ENCODE data around the gene TMEM201.
A peak's percentile ranks its signal among the peaks of the same experiment; 100 is the strongest.
"Not testable (repeated sequence)": the region's sequence is repeated elsewhere in the genome, so short reads cannot be mapped to it uniquely, and the experiment has no call there.

The TMEM201 gene

GRCh38 chr1:9559673-9560072, 29.0 kb upstream of the TMEM201 start:
- in situ Hi-C loops (cut with MboI; ENCODE audit: low pct_unique_long_range_greater_than_20kb, low sequenced_read_pairs, unreplicated experiment), result loop anchor here (10.0 kb wide), 1 partner anchor 55 kb away; no protein-coding TSS in a partner anchor
- TF ChIP-seq CTCF (IDR thresholded peaks at IDR 0.05; ENCODE audit: extremely low read depth, insufficient read depth, missing control alignments), result no peak
- no peak for DNase-seq (ENCODE audit: low spot score)

- in situ Hi-C loops (cut with MboI; ENCODE audit: low pct_unique_long_range_greater_than_20kb, low sequenced_read_pairs, unreplicated experiment), result loop anchor here (10.0 kb wide), 1 partner anchor 55 kb away; no protein-coding TSS in a partner anchor
- not testable (repeated sequence) for DNase-seq (ENCODE audit: low spot score)
These were observed 28.6 kb upstream of the TMEM201 start for GRCh38 chr1:9560090-9560489.

- TF ChIP-seq CTCF (IDR thresholded peaks at IDR 0.05; ENCODE audit: extremely low read depth, insufficient read depth, missing control alignments), result no peak
These were observed 27.3 kb upstream of the TMEM201 start for GRCh38 chr1:9561429-9561828.

GRCh38 chr1:9569267-9569666, 19.4 kb upstream of the TMEM201 start:
- no peak for DNase-seq (ENCODE audit: low spot score)
- in situ Hi-C loops (cut with MboI; ENCODE audit: low pct_unique_long_range_greater_than_20kb, low sequenced_read_pairs, unreplicated experiment), result loop anchor here (10.0 kb wide), 1 partner anchor 64 kb away; no protein-coding TSS in a partner anchor
- no peak for TF ChIP-seq CTCF (IDR thresholded peaks at IDR 0.05; ENCODE audit: extremely low read depth, insufficient read depth, missing control alignments)

More at GRCh38 chr1:9561429-9561828, 27.3 kb upstream of the TMEM201 start:
- in situ Hi-C loops (cut with MboI; ENCODE audit: low pct_unique_long_range_greater_than_20kb, low sequenced_read_pairs, unreplicated experiment), result loop anchor here (10.0 kb wide), 1 partner anchor 57 kb away; no protein-coding TSS in a partner anchor
- no peak for DNase-seq (ENCODE audit: low spot score)

GRCh38 chr1:9570886-9571529, 17.7 kb upstream of the TMEM201 start:
- DNase-seq (ENCODE audit: low spot score); in situ Hi-C loops (cut with MboI; ENCODE audit: low pct_unique_long_range_greater_than_20kb, low sequenced_read_pairs, unreplicated experiment): not testable (repeated sequence)

GRCh38 chr1:9573723-9574122, 15.0 kb upstream of the TMEM201 start:
- DNase-seq (ENCODE audit: low spot score), result peak; percentile 27

GRCh38 chr1:9575486-9575885, 13.2 kb upstream of the TMEM201 start:
- in situ Hi-C loops (cut with MboI; ENCODE audit: low pct_unique_long_range_greater_than_20kb, low sequenced_read_pairs, unreplicated experiment), result no loop called here
- no peak for DNase-seq (ENCODE audit: low spot score)
- no peak for TF ChIP-seq CTCF (IDR thresholded peaks at IDR 0.05; ENCODE audit: extremely low read depth, insufficient read depth, missing control alignments)

More at GRCh38 chr1:9573723-9574122, 15.0 kb upstream of the TMEM201 start:
- in situ Hi-C loops (cut with MboI; ENCODE audit: low pct_unique_long_range_greater_than_20kb, low sequenced_read_pairs, unreplicated experiment), result no loop called here
- peak; percentile 42 for TF ChIP-seq CTCF (IDR thresholded peaks at IDR 0.05; ENCODE audit: extremely low read depth, insufficient read depth, missing control alignments)
